ENCODE results near the gene VWA8. TPM values are rescaled to one million over a fixed set of nuclear protein-coding genes. Genes with fewer than 3 reads are reported as not detected.
"Not testable (repeated sequence)": the region's sequence is repeated elsewhere in the genome, so short reads cannot be mapped to it uniquely, and the experiment has no call there.

Gene VWA8
- polyA plus RNA-seq, 1 of the 3 experiments (the other 2 are of a cell fraction) = 5.5 TPM

GRCh38 chr13:41543664-41544300 is 417.1 kb downstream of the VWA8 start:
- no peaks in the 10 kb centered on the region for H3K9me2 ChIP-seq
- H3K9ac ChIP-seq = no peak overlapping the region
- ChIA-PET CTCF (no interaction called here), POLR2A (no interaction called here)
- no peaks in the 10 kb centered on the region for H3K36me3 ChIP-seq (replicated peaks in 1 of 2; ENCODE audit: control insufficient read depth in 1 of 2, insufficient read depth in 2 of 2, low read length in 1 of 2)
- H3K4me3 ChIP-seq (ENCODE audit: low read depth in 2 of 2, low read length in 1 of 2) = no peak overlapping the region
- no peak for DNase-seq
- H3K4me1 ChIP-seq (ENCODE audit: control insufficient read depth in 1 of 2, insufficient read depth in 2 of 2, low read depth in 1 of 2, low read length in 1 of 2) = no peaks in the 10 kb centered on the region
- H3K4me2 ChIP-seq = no peak overlapping the region
- H3F3A ChIP-seq (replicated peaks; ENCODE audit: insufficient read depth) = no peaks in the 10 kb centered on the region
- WGBS (ENCODE audit: low lambda C conversion rate) = 79% methylated on average over 7 of the region's 7 CpGs
- TF ChIP-seq POLR2AphosphoS5 (IDR thresholded peaks at IDR 0.05; ENCODE audit: low read depth, low read length) = no peak
- no peaks in the 10 kb centered on the region for H3K79me2 ChIP-seq (ENCODE audit: insufficient read depth)
- H2AFZ ChIP-seq (ENCODE audit: low read depth) = no peak overlapping the region
- no peaks in the 10 kb centered on the region for H3K27me3 ChIP-seq (ENCODE audit: insufficient read depth)
- H4K20me1 ChIP-seq (ENCODE audit: insufficient read depth) = no peaks in the 10 kb centered on the region
- no peak overlapping the region for H3K27ac ChIP-seq (ENCODE audit: low read depth in 2 of 2, low read length in 1 of 2)
- no peaks in the 10 kb centered on the region for H3K9me3 ChIP-seq

GRCh38 chr13:41542799-41543198 is 418.1 kb downstream of the VWA8 start:
- H3K36me3 ChIP-seq (replicated peaks in 1 of 2; ENCODE audit: control insufficient read depth in 1 of 2, insufficient read depth in 2 of 2, low read length in 1 of 2); H2AFZ ChIP-seq (ENCODE audit: low read depth); H3K27me3 ChIP-seq (ENCODE audit: insufficient read depth); DNase-seq; CTCF ChIA-PET; H3K9me3 ChIP-seq; H3K9me2 ChIP-seq; H3K79me2 ChIP-seq (ENCODE audit: insufficient read depth); H3K9ac ChIP-seq; H3K27ac ChIP-seq (ENCODE audit: low read depth in 2 of 2, low read length in 1 of 2); H4K20me1 ChIP-seq (ENCODE audit: insufficient read depth); H3K4me1 ChIP-seq (ENCODE audit: control insufficient read depth in 1 of 2, insufficient read depth in 2 of 2, low read depth in 1 of 2, low read length in 1 of 2); POLR2A ChIA-PET; H3K4me3 ChIP-seq (ENCODE audit: low read depth in 2 of 2, low read length in 1 of 2); H3K4me2 ChIP-seq; H3F3A ChIP-seq (replicated peaks; ENCODE audit: insufficient read depth): not testable (repeated sequence)
- 45% methylated on average over 3 of the region's 3 CpGs for WGBS (ENCODE audit: low lambda C conversion rate)

GRCh38 chr13:41542281-41542680 is 418.6 kb downstream of the VWA8 start:
- Histone ChIP-seq H3K4me3 (ENCODE audit: low read depth in 2 of 2, low read length in 1 of 2) (no peak overlapping the region), H3F3A (replicated peaks; ENCODE audit: insufficient read depth) (no peaks in the 10 kb centered on the region), H3K9me3 (no peaks in the 10 kb centered on the region), H3K9ac (no peak overlapping the region), H4K20me1 (ENCODE audit: insufficient read depth) (no peaks in the 10 kb centered on the region), H3K36me3 (replicated peaks in 1 of 2; ENCODE audit: control insufficient read depth in 1 of 2, insufficient read depth in 2 of 2, low read length in 1 of 2) (no peaks in the 10 kb centered on the region), H3K79me2 (ENCODE audit: insufficient read depth) (no peaks in the 10 kb centered on the region), H3K4me2 (no peak overlapping the region), H3K4me1 (ENCODE audit: control insufficient read depth in 1 of 2, insufficient read depth in 2 of 2, low read depth in 1 of 2, low read length in 1 of 2) (no peaks in the 10 kb centered on the region), H3K9me2 (no peaks in the 10 kb centered on the region), H3K27me3 (ENCODE audit: insufficient read depth) (no peaks in the 10 kb centered on the region), H3K27ac (ENCODE audit: low read depth in 2 of 2, low read length in 1 of 2) (no peak overlapping the region), H2AFZ (ENCODE audit: low read depth) (no peak overlapping the region)
- no peak for TF ChIP-seq EP300 (IDR thresholded peaks at IDR 0.05; ENCODE audit: borderline replicate concordance in 1 of 2, low read depth in 1 of 2, low read length in 1 of 2)
- no peak for TF ChIP-seq GABPA (IDR thresholded peaks at IDR 0.05; ENCODE audit: low read depth)
- no peak for TF ChIP-seq FOXJ3 (CRISPR knock-in tag; IDR thresholded peaks at IDR 0.05)
- no peak for TF ChIP-seq NRF1 (IDR thresholded peaks at IDR 0.05; ENCODE audit: low read depth, low read length)
- TF ChIP-seq MAX (IDR thresholded peaks at IDR 0.05; ENCODE audit: low read depth) = no peak
- no peak for TF ChIP-seq RXRA (IDR thresholded peaks at IDR 0.05; ENCODE audit: borderline replicate concordance, low read depth)
- TF ChIP-seq SMC3 (IDR thresholded peaks at IDR 0.05; ENCODE audit: low read depth, low read length) = no peak
- TF ChIP-seq TCF12 (IDR thresholded peaks at IDR 0.05) = no peak
- no peak for TF ChIP-seq IRF3 (IDR thresholded peaks at IDR 0.05; ENCODE audit: low read depth, low read length)
- TF ChIP-seq ZBTB33 (IDR thresholded peaks at IDR 0.05; ENCODE audit: borderline replicate concordance, low read depth) = no peak
- no peak for TF ChIP-seq ELF1 (IDR thresholded peaks at IDR 0.05)
- TF ChIP-seq FOSL2 (IDR thresholded peaks at IDR 0.05; ENCODE audit: borderline replicate concordance, low read depth) = no peak
- no peak for DNase-seq
- ChIA-PET CTCF (no interaction called here), POLR2A (no interaction called here)
- 42% methylated on average over 9 of the region's 10 CpGs for WGBS (ENCODE audit: low lambda C conversion rate)
